HUDEP-2 (cell line): ENCODE data around the gene SARM1.
A peak's percentile ranks its signal among the peaks of the same experiment; 100 is the strongest.

Source experiments
- DNase-seq, 76 experiments: peaks; one replicate each; lab custom pipeline; 2025; ENCODE audit not compliant: unreplicated experiment in 76 of 76; lab: John Stamatoyannopoulos, UW

Gene SARM1

DNA sequence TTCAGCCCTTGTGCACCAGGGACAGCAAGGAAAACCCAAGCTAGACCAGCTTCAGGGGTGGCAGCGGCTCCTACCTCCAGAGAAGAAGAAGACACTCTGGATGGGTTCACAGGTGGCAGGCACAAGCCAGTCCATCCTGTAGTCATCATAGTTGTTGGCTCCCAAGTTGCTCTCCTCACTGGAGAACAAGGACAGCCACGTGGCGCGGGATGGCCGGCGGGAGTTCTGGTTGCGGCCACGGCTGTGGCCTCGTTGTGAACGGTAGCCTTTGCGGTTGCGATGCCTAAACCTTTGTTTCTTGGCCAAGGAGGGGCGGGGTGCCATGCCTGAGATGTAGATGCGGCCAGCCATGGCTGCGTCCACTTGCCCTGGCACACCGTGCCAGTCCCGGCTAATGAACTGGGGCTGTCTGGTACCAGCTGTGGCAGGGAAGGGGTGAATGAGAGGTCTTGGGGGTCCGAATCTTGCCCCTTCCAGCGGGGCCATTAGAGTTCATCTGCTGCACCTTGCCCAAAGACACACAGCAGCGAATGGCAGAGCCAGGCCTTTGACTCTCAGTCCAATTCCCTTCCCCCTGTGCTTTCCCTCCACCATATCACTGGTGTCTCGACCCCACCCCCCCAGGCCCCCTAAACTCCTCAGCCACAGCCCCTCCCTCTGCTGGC lies 3.7 kb upstream of the SARM1 start:
- no peak for DNase-seq

DNA sequence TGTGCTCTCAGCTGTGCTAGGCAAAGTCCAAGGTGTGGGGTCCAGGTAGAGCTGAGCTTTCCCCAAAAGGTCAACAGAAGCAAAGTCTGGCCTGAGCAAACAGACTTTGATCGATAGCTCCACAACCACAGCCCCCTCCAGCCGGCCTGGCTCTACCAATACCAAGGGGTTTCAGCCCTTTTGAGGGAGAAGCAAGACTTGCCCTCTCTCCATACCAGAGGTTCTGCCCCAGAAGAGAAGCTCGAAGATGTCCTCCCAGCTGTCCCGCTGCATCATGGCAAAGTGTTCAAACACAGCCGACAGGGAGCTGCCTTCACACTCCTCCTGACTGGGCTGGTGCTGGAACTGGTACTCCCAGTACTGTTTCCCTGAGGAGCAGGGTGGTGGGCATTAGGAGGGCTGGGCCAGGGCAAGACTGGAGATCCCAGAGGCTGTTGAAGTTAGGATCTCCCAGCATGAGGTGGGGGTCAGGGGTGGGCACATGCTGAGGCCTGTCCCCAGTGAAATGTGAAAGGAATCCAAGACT lies 3.1 kb upstream of the SARM1 start:
- DNase-seq: no peak

DNA sequence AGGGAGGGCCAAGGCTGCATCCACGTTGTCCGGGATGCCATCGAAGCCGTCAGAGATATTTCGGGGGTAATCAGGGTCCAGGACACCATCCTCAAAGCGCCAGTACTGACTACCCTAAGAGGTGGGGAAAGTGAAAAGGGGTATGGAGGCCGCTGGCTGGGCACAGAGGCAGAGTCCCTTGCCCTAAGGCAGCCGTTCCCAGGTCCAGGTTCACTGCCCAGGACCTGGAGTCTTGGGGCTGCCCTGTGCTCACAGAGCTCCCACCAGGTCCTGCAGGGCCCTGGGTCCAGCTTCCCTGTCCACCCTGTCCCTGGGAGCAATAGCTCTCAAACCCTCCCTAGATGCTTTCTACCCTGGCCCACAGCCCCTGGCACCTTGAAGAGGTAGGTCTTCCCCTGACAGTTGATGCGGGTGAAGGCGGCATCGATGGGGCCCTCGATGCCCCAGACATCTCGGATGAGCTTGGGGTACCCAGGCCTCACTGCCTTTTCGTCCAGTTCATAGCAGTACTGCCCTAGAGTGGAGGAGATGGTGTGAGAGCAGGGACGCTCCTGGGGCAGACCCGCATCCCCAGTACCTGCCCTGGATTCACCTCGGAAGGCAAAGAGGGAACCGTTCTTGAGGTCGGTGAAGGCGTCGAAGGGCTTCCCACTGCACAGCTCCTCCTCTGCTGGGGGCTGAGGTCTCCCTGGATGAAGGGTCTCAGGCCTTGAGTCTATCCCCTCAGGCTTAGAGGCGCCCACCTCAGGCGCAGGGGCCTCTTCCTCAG lies 2.4 kb upstream of the SARM1 start:
- DNase-seq: no peak

DNA sequence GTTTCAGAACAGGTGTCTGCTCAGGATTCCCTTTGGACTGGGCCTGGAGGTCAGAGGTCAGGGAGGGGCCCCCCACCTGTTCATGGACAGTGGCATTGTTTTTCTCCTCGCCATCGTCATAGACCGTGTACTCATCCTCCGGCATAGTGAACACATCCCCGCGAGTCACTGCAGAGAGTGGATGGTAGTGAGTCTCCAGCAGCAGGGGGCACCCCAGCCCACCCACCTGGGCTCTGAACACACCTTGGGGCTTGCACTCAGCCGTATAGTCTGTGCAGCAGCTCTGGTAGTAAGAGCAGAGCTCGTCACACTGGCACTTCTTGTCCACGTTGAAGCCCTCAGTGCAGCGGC lies 1.8 kb upstream of the SARM1 start:
- DNase-seq: no peak

DNA sequence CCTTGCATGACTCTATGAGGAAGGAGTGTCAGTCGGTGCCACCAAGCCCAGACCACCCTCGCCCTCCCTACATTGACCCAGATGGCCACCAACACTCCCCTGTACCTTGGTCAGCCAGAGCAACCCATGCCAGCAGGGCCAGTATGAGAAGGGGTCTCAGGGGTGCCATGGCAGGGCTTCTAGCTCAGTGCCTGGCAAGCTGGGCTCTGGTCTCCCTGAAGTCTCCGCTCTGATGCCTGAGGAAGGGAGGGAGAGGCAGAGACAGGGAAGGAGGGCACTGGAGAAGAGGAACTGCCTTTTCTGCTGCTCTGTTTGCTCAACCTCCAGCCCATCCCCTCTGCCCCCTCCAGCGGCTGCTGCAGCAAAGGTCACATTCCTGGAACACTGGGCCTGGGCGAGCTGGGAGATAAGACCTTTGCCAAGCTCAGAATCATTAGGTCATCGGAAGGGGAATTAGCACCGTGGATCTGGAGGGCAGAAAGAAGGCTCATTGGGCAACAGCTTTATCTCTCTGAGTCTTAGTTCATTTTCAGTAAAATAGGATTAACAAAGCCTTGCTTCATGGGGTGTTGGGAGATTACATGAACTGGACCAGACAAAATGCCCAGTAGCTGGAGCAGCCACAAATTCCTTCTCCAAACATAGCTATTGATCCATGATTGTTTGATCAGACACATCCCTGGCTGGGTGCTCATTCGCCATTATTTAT lies 1.3 kb upstream of the SARM1 start, which contains the start of gene VTN:
Gene VTN, minus strand, starts transcription at position 273 of the 709 bp plus-strand sequence. Its CDS starts 104 bp downstream, at position 169.
- peak in 1 of 76 experiments; percentile 10 for DNase-seq

DNA sequence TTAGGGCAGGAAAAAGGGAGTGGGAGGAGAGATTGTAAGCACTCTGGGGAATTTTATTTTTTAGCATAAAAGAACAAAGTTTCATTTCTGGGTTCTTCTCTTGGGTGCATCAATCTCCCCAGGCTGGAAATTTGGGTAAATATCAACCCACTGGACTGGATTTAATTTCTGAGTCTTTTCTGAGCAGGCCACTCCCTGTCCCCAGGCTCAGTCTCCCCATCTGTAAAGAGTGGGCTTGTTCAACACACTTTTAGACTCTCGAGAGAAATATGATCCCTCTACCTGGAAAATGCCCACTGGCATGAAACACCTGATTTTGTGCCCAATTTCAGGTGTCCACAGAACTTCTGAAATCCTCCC lies 770 bp upstream of the SARM1 start:
- DNase-seq: no peak

DNA sequence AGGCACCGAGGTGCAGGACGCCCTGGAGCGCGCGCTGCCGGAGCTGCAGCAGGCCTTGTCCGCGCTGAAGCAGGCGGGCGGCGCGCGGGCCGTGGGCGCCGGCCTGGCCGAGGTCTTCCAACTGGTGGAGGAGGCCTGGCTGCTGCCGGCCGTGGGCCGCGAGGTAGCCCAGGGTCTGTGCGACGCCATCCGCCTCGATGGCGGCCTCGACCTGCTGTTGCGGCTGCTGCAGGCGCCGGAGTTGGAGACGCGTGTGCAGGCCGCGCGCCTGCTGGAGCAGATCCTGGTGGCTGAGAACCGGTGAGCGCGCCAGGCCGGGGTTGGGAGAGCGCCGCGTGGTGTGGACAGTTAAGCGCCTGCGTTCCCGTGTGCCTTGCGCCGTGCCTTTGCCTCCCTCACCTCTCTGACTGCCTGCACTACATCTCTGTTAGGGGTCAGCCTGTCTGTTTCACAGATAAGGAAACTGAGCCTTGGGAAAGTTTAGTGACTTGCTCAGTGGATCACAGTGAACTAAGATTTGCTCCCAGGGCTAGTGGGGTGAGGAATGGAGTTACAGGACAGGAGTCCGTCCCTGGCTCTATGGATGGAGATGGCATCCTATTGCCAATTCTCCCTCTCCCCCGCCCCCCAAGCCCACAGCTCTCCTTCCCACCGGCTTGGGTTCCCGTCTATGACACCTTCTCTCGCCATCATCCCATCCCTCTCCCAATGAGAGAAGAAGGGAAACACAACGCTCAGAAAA lies 880 bp downstream of the SARM1 start:
- DNase-seq: no peak

DNA sequence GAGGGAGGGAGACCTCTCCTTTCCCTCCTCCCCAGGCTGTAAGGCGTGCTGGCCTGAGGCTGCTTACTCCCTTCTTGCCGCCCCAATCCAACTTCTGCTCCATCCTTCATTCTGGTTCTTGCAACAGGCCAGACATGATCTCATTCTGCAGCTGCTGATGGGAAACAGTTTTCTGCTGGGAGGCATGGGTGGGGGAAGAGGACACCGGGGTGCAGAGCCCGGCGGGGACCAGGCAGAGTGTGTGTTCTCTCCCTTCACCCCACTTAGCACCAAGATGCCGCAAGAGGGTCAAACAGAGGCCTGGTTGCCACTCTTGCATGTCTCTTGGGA lies 1.4 kb downstream of the SARM1 start:
- no peak for DNase-seq

DNA sequence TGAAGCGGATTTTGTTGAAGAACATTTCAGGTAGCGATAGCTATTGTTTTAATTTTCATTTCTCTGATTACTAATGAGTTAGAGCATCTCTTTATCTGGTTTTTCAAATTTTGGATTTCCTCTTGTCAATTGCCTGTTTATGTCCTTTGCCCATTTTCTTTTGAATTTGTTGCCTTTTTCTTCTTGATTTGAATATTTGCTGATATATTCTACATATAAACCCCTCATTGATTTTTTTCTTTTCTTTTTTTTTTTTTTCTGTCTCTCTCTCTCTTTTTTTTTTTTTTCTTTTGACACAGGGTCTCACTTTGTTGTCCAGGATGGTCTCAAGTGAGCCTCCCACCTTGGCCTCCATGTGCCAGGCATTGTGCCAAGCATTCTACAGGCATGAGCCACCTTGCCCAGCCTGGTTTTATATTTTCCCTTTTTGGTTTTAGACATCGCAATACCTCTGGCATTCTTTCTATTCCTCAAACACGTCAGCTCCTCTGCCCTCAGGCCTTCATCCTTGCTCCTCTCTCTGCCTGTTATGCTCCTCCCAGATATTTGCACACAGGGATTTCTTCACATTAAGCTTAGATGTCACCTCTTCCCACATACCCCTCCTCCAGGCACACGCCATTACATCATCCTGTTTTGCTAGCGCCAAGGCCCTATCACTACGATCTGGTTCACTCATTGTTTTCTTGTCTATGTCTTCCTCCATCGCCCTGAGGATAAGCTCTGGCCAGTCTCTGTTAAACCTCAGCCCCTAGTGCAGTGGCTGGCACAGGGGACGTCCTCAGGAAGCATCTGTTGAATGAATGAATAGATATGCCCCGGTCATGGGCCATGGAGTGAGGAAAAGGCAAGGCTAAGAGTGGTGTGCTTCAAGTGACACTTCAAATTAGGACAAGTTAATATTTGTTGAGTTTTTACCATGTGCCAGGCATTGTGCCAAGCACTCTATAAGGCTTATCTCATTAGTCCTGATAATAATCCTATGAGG lies 8.6 kb downstream of the SARM1 start:
- no peak for DNase-seq

DNA sequence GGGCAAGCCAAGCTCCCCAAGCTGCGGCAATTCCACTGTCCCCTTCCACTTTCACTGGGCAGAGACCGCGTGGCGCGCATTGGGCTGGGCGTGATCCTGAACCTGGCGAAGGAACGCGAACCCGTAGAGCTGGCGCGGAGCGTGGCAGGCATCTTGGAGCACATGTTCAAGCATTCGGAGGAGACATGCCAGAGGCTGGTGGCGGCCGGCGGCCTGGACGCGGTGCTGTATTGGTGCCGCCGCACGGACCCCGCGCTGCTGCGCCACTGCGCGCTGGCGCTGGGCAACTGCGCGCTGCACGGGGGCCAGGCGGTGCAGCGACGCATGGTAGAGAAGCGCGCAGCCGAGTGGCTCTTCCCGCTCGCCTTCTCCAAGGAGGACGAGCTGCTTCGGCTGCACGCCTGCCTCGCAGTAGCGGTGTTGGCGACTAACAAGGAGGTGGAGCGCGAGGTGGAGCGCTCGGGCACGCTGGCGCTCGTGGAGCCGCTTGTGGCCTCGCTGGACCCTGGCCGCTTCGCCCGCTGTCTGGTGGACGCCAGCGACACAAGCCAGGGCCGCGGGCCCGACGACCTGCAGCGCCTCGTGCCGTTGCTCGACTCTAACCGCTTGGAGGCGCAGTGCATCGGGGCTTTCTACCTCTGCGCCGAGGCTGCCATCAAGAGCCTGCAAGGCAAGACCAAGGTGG lies 9.8 kb downstream of the SARM1 start:
- peak in 20 of 76 experiments; percentile 4 to 35 (median 16) for DNase-seq

DNA sequence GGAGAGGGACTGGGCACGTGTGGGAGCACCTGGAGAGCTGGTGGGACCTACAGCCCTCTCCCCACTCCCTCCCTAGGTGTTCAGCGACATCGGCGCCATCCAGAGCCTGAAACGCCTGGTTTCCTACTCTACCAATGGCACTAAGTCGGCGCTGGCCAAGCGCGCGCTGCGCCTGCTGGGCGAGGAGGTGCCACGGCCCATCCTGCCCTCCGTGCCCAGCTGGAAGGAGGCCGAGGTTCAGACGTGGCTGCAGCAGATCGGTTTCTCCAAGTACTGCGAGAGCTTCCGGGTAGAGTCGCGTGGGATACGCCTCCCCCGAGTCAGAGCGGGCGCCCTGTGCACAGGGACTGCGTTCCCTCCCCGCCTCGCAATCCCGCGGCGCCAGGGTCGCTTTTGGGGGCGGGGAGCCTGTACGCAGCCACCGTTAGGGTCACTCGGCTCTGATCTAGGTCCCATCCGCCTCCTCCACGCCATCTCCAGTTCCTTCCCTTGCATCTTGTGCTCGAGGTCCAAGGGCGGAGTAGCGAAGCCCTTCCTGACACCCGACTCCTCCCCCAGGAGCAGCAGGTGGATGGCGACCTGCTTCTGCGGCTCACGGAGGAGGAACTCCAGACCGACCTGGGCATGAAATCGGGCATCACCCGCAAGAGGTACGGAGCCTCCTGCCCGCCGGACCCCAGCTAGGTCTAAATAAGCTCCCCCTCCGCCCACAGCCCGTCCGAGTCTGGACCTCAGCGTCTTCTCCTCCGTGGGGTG lies 13.0 kb downstream of the SARM1 start:
- peak in 24 of 76 experiments; percentile 4 to 53 (median 22) for DNase-seq

DNA sequence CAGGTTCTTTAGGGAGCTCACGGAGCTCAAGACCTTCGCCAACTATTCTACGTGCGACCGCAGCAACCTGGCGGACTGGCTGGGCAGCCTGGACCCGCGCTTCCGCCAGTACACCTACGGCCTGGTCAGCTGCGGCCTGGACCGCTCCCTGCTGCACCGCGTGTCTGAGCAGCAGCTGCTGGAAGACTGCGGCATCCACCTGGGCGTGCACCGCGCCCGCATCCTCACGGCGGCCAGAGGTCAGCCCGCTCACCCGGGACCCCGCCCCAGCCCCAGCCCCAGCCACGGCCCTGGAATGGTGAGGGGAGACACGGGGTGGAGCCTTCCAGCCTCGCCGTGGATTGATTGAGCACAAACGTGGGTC lies 13.5 kb downstream of the SARM1 start:
- no peak for DNase-seq

DNA sequence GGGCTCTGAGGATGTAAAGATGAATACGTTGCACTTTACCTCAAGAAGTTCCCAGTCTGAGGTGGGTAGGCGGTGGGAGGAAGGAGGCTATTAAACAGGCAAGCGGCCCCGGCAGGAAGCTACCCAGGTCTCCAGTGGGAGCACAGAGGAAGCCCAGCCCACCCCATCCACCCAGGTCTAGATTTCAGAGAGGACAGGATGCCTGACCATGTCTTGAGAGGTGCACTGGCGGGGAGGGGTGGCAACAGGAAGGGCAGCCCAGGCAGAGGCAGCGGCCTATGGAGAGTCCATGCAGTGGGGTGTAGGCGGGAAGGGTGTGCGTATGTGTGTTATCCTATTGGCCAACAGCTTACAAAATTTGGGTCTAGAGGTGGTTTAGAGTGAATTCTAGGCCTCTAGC lies 13.9 kb downstream of the SARM1 start:
- no peak for DNase-seq

DNA sequence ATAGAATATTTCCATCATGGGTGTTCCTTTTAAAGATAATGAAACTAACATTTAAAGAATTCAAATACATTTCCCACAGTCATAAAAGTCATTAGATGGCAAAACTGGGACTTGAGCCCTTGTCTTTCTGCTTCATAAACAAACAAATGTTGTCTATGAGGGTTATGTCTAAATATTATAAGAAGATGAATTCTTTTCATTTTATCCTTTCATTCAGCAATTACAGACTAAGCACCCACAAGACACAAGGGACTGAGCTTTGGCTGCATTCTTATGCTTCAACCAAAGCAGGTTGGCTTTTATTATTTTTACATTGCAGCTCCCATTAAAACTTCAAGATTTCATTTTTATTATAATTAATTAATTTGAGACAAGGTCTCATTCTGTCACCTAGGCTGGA lies 14.9 kb downstream of the SARM1 start:
- no peak for DNase-seq

DNA sequence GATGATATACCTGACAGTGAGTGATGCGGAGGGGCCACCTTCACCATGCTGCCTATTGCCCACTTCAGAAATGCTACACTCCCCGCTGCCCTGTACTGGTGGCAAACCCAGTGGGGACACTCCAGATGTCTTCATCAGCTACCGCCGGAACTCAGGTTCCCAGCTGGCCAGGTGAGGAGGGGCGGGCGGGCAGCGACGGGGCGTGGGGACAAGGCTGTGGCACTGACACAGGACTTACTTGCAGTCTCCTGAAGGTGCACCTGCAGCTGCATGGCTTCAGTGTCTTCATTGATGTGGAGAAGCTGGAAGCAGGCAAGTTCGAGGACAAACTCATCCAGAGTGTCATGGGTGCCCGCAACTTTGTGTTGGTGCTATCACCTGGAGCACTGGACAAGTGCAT lies 16.6 kb downstream of the SARM1 start:
- DNase-seq: no peak

DNA sequence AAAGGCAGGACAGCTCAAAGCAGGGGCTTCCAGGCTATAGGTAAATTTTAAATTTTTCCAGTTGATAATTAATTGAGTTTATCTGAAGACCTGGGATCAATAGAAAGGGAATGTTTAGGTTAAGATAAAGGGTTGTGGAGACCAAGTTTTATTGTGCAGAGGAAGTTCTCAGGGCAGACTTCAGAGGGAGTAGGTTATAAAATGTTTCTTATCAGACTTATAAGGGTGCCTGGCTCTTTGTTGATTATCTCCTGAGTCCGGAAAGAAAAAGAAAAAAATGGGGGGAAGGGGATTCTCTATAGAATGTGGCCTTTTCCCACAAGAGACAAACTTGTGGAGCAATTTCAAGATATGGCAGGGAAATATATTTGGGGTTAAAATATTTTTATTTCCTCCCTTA lies 18.6 kb downstream of the SARM1 start:
- no peak for DNase-seq

DNA sequence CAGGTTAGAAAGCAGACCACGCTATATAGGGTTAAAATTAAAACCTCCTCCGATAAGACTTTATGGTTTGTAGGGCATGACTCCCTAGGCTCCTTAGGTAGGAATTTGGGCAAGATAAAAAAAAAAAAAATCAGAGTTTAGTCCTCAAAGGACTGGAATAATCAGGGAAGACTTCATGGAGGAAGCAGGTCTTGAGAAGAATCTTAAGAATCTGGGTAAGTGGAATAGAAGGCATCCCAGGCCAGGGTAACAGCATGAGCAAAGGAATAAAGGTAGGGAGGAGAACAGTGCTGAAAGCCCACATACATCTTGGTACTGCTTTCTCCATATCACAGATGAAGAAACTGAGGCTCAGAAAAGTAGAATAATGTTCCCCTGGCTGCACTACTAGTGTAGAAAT lies 19.1 kb downstream of the SARM1 start:
- DNase-seq: no peak

DNA sequence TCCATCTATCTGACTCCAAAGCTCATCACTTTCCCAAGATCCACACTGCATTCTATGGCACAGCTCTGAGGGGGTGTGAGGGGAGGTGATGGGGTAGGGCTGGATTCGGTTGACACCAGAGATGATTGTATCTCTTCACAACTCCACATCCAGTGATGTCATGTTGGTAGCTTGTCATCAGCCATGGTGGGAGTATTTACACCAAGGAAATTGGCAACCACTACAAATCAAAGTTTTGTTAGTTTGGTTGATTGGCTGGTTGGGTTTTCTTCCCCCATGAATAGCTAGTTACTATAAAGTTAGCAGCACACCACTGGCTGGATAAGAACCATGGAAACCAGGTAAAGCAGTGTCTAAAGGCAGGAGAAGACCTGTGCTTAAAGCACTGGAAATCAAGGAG lies 19.5 kb downstream of the SARM1 start:
- DNase-seq: no peak

DNA sequence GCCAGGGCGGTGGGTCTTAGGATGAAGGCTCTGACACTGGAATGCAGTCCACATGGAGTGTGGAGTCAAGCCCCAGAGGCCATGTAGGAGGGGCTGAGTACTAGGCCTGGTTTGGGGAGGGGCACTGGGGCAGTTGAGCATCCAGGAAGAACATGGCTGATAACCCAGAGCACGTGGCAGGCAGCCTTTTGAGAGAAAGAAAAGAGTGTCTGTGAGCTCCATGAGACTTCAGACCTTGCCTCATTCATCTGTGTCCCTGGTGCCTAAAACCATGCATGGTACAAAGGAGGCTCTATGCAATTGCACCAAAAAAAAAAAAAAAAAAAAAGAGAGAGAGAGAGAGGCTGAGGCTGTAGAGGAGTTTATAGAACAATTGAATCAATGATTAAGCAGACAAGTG lies 19.9 kb downstream of the SARM1 start:
- no peak for DNase-seq
